GM12878 (cell line): ENCODE results near the gene ZMYND11. TPM values are rescaled to one million over a fixed set of nuclear protein-coding genes. Genes with fewer than 3 reads are reported as not detected.

Experiments used
- ATAC-seq: fragments of 200-7000 bp; cut with Tn5 transposase; 3 replicates; pipeline ENCODE4 v1.9.1; 2020; ENCODE audit warnings: mild to moderate bottlenecking, moderate library complexity
- BruUV-seq: library from RNA; stranded (reverse); fragments of 400-500 nt; replicated peaks from 2 replicates; lab custom pipeline; 2021; lab: Mats Ljungman, UMichigan
- CTCF ChIA-PET: fragments of 300-600 bp; sonication (Branson Sonifier 250); formaldehyde crosslinking; extraction: SDS; loops from one replicate; lab custom pipeline; 2021; ENCODE audit warnings: inconsistent platforms; lab: Yijun Ruan, JAX
- POLR2A ChIA-PET: fragments of 350-600 bp; formaldehyde crosslinking; extraction: SDS; loops from one replicate; lab custom pipeline; 2021; ENCODE audit warnings: inconsistent platforms; lab: Charles Lee
- RAD21 ChIA-PET: fragments of 300-600 bp; sonication (Branson Sonifier 250); formaldehyde crosslinking; loops from one replicate; lab custom pipeline; 2023; ENCODE audit warnings: antibody characterized with exemption; ENCODE audit not compliant: unreplicated experiment; lab: Charles Lee
- SMC1A ChIA-PET: fragments of 300-600 bp; sonication (Branson Sonifier 250); formaldehyde crosslinking; loops from one replicate; lab custom pipeline; 2023; ENCODE audit not compliant: unreplicated experiment, uncharacterized antibody; lab: Charles Lee
- DNase-seq: peaks from one replicate; pipeline ENCODE4 v3.0.0-alpha.2; 2011; ENCODE audit warnings: low read depth, low spot score
- FAIRE-seq: peaks from 3 replicates; lab custom pipeline; 2011; peaks lifted over from hg19 to GRCh38; lab: Jason Lieb, UNC
- H2AFZ ChIP-seq: 2 replicates; pipeline ENCODE4 v1.6.0; 2011; ENCODE audit warnings: low read depth, low read length, control low read depth; ENCODE audit not compliant: control insufficient read depth
- H3K27ac ChIP-seq: 2 replicates; pipeline ENCODE4 v1.5.1; 2011; ENCODE audit warnings: control low read depth; ENCODE audit not compliant: control insufficient read depth, insufficient read depth
- H3K27me3 ChIP-seq, 2 experiments: replicated peaks in 1 of 2; 2 replicates each; pipeline versions ENCODE4 v1.6.0 to v1.6.1; 2011; ENCODE audit warnings: low read length in 1 of 2; ENCODE audit not compliant: control insufficient read depth in 2 of 2, insufficient read depth in 2 of 2
- H3K36me3 ChIP-seq, 2 experiments: 2 replicates each; pipeline ENCODE4 v1.5.1; 2011; ENCODE audit warnings: low read length in 1 of 2; ENCODE audit not compliant: control insufficient read depth in 2 of 2, insufficient read depth in 2 of 2
- H3K4me1 ChIP-seq: 2 replicates; pipeline ENCODE4 v1.6.1; 2011; ENCODE audit warnings: mild to moderate bottlenecking, low read length, moderate library complexity, mixed read lengths; ENCODE audit not compliant: control insufficient read depth, insufficient read depth
- H3K4me2 ChIP-seq: 2 replicates; pipeline ENCODE4 v1.6.0; 2011; ENCODE audit warnings: control low read depth; ENCODE audit not compliant: control insufficient read depth, insufficient read depth
- H3K4me3 ChIP-seq: fragments of 200-600 bp; sonication (generic); 2 replicates; pipeline ENCODE4 v1.5.1; 2016
- H3K79me2 ChIP-seq: 2 replicates; pipeline ENCODE4 v1.6.0; 2011; ENCODE audit warnings: low read length; ENCODE audit not compliant: control insufficient read depth, insufficient read depth
- H3K9ac ChIP-seq: 2 replicates; pipeline ENCODE4 v1.8.0; 2011; ENCODE audit warnings: low read length, control low read depth, mixed read lengths; ENCODE audit not compliant: control insufficient read depth, insufficient read depth
- H3K9me3 ChIP-seq: replicated peaks from 3 replicates; pipeline ENCODE4 v1.5.1; 2011; ENCODE audit warnings: mild to moderate bottlenecking, low read length; ENCODE audit not compliant: control insufficient read depth, insufficient read depth
- H4K20me1 ChIP-seq: 2 replicates; pipeline ENCODE4 v1.6.0; 2011; ENCODE audit not compliant: control insufficient read depth, insufficient read depth
- BACH1 ChIP-seq: fragments of 450-650 bp; IDR thresholded peaks from 2 replicates; pipeline ENCODE4 v1.6.1; 2017; ENCODE audit warnings: mild to moderate bottlenecking, borderline replicate concordance
- BRCA1 ChIP-seq: IDR thresholded peaks from 2 replicates; pipeline ENCODE4 v1.6.1; 2011; ENCODE audit warnings: low read depth, low read length, improper control_type of control experiment
- CBFB ChIP-seq: IDR thresholded peaks from 2 replicates; pipeline ENCODE4 v1.6.1; 2016; ENCODE audit warnings: antibody characterized with exemption, low read depth
- ESRRA ChIP-seq: IDR thresholded peaks from 2 replicates; pipeline ENCODE4 v1.6.1; 2012; ENCODE audit warnings: mild to moderate bottlenecking, low read length, improper control_type of control experiment
- HDAC2 ChIP-seq: fragments of 200-600 bp; sonication (generic); IDR thresholded peaks from 2 replicates; pipeline ENCODE4 v1.6.1; 2017
- MEF2A ChIP-seq: IDR thresholded peaks from 2 replicates; pipeline ENCODE4 v1.6.1; 2011; ENCODE audit warnings: low read depth, mild to moderate bottlenecking, low read length, moderate library complexity; ENCODE audit not compliant: insufficient read depth
- POLR2AphosphoS5 ChIP-seq: IDR thresholded peaks from 2 replicates; pipeline ENCODE4 v1.6.1; 2011; ENCODE audit warnings: mild to moderate bottlenecking, low read length, inconsistent platforms
- PRDM15 ChIP-seq: fragments of 450-650 bp; formaldehyde crosslinking; IDR thresholded peaks from 2 replicates; pipeline ENCODE4 v1.4.0; 2020; ENCODE audit warnings: mild to moderate bottlenecking, moderate library complexity
- RELA ChIP-seq: fragments of 450-650 bp; IDR thresholded peaks from 2 replicates; pipeline ENCODE4 v1.8.0; 2014; ENCODE audit warnings: borderline replicate concordance; ENCODE audit not compliant: partially characterized antibody
- SMAD5 ChIP-seq: IDR thresholded peaks from 2 replicates; pipeline ENCODE4 v1.6.1; 2016; ENCODE audit warnings: antibody characterized with exemption, low read depth
- YY1 ChIP-seq: IDR thresholded peaks from 2 replicates; pipeline ENCODE4 v1.6.1; 2011; ENCODE audit warnings: low read depth, mild to moderate bottlenecking, low read length
- ZBED1 ChIP-seq: IDR thresholded peaks from 2 replicates; pipeline ENCODE4 v1.6.1; 2016; ENCODE audit warnings: borderline replicate concordance
- WGBS: methylation state at CpG from one replicate; pipeline ENCODE4 v1.1.6; 2016; ENCODE audit warnings: low lambda C conversion rate; ENCODE audit not compliant: insufficient replicate concordance, insufficient coverage; ENCODE audit errors: missing lambda C conversion rate; 5-methylcytosine and 5-hydroxymethylcytosine counted together
- in situ Hi-C: fragments of 300-500 bp; cut with MboI; formaldehyde crosslinking; loops from 9 replicates; pipeline ENCODE4 v1.14.3; 2018; ENCODE audit warnings: mixed read lengths
- intact Hi-C: fragments of 100-400 bp; cut with micrococcal nuclease; formaldehyde crosslinking; loops from one replicate; pipeline ENCODE4 v1.14.2; 2022; ENCODE audit not compliant: unreplicated experiment
- polyA plus RNA-seq, 11 experiments: library from polyadenylated mRNA; depleted of rRNA in 4 of 11; unstranded in 6 of 11; stranded (reverse) in 5 of 11; fragments of >200 nt; fragmentation: Nextera tagmentation in 4 of 11; fragmentation: Illumina TruSeq in 1 of 11; extraction: Ambion mirVana in 4 of 11; extraction: Trizol in 1 of 11; gene quantifications; 1 replicate in 1 of 11; 2 replicates in 10 of 11; pipeline versions ENCODE4 v1.2.1 to v1.2.3, GENCODE V29; 2011 to 2016; ENCODE audit warnings: inconsistent platforms in 2 of 11, missing spikeins in 2 of 11, low read depth in 1 of 11
- total RNA-seq, 4 experiments: library from RNA; depleted of rRNA in 3 of 4; stranded (reverse); fragments of >200 nt in 3 of 4; fragmentation: Illumina TruSeq in 1 of 4; extraction: Trizol in 1 of 4; gene quantifications; 2 replicates each; pipeline versions ENCODE4 v1.2.1 to v1.2.3, GENCODE V29; 2013 to 2021
- TF ChIP-seq, protein P1 (sequence below): fragments of 450-650 bp; IDR thresholded peaks from 2 replicates; pipeline ENCODE4 v1.6.1; 2016; ENCODE audit warnings: mild to moderate bottlenecking
- TF ChIP-seq, protein P2 (sequence below): fragments of 450-650 bp; formaldehyde crosslinking; IDR thresholded peaks from 2 replicates; pipeline ENCODE4 v1.4.0; 2022; ENCODE audit warnings: mild to moderate bottlenecking, moderate library complexity
- TF ChIP-seq, protein P3 (sequence below): fragments of 450-650 bp; IDR thresholded peaks from 2 replicates; pipeline ENCODE4 v1.6.1; 2017; ENCODE audit warnings: borderline replicate concordance

ZMYND11 gene
- total and polyA plus RNA-seq, 10 of the 15 experiments (the other 5 are each of a cell fraction or from before 2014, with no cell fraction given): 3.3 to 24.4 (median 13.1) TPM

DNA sequence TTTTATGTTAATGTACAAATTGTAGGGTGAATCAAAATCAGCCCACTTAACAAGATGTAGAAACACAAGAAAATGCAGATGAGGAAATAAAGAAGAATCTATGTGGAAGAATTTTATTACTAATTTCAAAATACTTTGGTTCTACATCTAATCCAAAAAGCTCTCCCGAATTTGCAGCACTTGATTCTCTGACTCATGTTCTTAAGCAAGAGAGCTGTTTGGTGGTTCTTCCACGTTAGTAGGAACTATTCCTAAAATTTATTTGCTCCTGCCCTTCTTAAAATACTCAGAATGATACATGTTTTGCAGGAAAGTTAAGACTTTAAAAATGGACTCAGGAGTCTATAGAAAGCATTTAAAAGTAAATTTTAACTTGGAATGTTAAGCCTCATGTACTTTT, 91.8 kb downstream of the ZMYND11 start (continued):
- TF ChIP-seq PRDM15 (CRISPR knock-in tag): no peak
- TF ChIP-seq BACH1: no peak
- TF ChIP-seq CBFB: no peak

DNA sequence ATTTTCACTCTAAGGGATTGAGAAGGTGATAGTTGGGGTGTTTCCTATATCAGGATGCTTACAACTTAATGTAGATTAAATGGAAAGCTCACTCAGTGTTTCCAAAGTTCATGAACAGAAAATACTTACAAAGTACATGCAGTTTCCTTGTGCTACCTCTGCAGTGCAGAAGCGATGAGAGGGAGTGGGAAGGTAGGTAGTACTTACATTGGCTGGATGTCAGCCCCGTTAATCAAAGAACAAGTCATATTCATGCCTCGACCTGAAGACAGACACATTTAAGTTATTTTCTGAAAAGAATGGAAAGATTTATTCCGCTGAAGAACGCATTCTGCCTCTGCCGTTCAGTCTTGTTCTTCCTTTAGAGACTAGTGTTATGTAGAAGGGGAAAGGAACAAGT, 93.1 kb downstream of the ZMYND11 start:
- no TSS peak for BruUV-seq
- DNase-seq: no peak
- Histone ChIP-seq H4K20me1 (no peaks in the 10 kb centered on the region), H3K36me3 (no peaks in the 10 kb centered on the region), H3K9ac (no peak overlapping the region), H3K27ac (no peak overlapping the region), H3K9me3 (no peaks in the 10 kb centered on the region), H3K4me2 (no peak overlapping the region), H2AFZ (no peak overlapping the region), H3K4me3 (no peak overlapping the region), H3K27me3 (no peaks in the 10 kb centered on the region), H3K4me1 (no peaks in the 10 kb centered on the region), H3K79me2 (no peaks in the 10 kb centered on the region)
- intact Hi-C loops (no loop called here), in situ Hi-C loops (no loop called here)
- RAD21 ChIA-PET: no interaction called here
- FAIRE-seq: no peak
- CTCF ChIA-PET: no interaction called here
- WGBS: 94% methylated on average over 6 of the region's 6 CpGs
- SMC1A ChIA-PET: interaction anchor here (0.8 kb wide), 1 partner anchor 11 kb away, joined by 5 read pairs; no protein-coding TSS in a partner anchor
- ATAC-seq: no peak
- no peak for TF ChIP-seq BRCA1
- TF ChIP-seq, protein P1, sequence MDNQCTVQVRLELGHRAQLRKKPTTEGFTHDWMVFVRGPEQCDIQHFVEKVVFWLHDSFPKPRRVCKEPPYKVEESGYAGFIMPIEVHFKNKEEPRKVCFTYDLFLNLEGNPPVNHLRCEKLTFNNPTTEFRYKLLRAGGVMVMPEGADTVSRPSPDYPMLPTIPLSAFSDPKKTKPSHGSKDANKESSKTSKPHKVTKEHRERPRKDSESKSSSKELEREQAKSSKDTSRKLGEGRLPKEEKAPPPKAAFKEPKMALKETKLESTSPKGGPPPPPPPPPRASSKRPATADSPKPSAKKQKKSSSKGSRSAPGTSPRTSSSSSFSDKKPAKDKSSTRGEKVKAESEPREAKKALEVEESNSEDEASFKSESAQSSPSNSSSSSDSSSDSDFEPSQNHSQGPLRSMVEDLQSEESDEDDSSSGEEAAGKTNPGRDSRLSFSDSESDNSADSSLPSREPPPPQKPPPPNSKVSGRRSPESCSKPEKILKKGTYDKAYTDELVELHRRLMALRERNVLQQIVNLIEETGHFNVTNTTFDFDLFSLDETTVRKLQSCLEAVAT: no peak
- no peak for TF ChIP-seq HDAC2
- TF ChIP-seq, protein P2, sequence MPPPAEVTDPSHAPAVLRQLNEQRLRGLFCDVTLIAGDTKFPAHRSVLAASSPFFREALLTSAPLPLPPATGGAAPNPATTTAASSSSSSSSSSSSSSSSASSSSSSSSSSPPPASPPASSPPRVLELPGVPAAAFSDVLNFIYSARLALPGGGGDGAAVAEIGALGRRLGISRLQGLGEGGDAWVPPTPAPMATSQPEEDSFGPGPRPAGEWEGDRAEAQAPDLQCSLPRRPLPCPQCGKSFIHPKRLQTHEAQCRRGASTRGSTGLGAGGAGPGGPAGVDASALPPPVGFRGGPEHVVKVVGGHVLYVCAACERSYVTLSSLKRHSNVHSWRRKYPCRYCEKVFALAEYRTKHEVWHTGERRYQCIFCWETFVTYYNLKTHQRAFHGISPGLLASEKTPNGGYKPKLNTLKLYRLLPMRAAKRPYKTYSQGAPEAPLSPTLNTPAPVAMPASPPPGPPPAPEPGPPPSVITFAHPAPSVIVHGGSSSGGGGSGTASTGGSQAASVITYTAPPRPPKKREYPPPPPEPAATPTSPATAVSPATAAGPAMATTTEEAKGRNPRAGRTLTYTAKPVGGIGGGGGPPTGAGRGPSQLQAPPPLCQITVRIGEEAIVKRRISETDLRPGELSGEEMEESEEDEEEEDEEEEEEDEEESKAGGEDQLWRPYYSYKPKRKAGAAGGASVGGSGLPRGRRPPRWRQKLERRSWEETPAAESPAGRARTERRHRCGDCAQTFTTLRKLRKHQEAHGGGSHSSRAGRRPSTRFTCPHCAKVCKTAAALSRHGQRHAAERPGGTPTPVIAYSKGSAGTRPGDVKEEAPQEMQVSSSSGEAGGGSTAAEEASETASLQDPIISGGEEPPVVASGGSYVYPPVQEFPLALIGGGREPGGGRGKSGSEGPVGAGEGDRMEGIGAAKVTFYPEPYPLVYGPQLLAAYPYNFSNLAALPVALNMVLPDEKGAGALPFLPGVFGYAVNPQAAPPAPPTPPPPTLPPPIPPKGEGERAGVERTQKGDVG (CRISPR knock-in tag): no peak
- TF ChIP-seq ESRRA: no peak
- TF ChIP-seq, protein P3, sequence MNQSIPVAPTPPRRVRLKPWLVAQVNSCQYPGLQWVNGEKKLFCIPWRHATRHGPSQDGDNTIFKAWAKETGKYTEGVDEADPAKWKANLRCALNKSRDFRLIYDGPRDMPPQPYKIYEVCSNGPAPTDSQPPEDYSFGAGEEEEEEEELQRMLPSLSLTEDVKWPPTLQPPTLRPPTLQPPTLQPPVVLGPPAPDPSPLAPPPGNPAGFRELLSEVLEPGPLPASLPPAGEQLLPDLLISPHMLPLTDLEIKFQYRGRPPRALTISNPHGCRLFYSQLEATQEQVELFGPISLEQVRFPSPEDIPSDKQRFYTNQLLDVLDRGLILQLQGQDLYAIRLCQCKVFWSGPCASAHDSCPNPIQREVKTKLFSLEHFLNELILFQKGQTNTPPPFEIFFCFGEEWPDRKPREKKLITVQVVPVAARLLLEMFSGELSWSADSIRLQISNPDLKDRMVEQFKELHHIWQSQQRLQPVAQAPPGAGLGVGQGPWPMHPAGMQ: no peak
- TF ChIP-seq YY1: no peak
- TF ChIP-seq RELA: no peak
- no peak for TF ChIP-seq POLR2AphosphoS5
- no peak for TF ChIP-seq MEF2A
- no peak for TF ChIP-seq SMAD5
- TF ChIP-seq CBFB: no peak
- TF ChIP-seq ZBED1: no peak
- POLR2A ChIA-PET: no interaction called here
